CD4-positive, alpha-beta T cell treated with Interleukin-17A for 1 hour (primary cell): Measurements from ENCODE around the gene ZNF555.
"Not testable (repeated sequence)": the region's sequence is repeated elsewhere in the genome, so short reads cannot be mapped to it uniquely, and the experiment has no call there.

Experiments
- DNase-seq: peaks from one replicate; pipeline ENCODE4 v3.0.0-alpha.2; 2020

Gene ZNF555

DNA sequence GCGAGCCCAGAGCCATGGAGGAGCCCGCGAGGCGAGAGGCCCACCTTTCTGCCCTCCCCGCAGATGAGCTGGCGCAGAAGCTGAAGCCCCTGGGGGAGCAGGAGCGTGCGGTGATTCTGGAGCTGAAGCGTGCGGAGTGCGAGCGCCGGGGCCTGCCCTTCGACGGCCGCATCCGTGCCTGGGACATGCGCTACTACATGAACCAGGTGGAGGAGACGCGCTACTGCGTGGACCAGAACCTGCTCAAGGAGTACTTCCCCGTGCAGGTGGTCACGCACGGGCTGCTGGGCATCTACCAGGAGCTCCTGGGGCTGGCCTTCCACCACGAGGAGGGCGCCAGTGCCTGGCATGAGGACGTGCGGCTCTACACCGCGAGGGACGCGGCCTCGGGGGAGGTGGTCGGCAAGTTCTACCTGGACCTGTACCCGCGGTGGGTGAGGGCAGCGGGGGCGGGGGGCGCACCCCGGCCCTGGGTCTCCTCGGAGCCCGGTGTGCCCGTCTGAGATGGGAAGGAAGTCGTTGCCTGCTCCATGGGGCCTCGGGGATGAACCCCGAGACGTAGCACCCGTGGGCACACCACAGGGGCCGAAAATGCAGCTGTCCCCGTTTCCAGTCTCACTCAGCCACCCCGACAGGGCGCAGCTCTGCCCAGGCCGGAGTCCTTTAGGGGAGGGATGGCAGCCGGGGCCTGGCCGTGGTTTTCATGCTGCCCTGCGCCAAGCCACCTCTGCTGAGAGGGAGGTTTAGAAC, 33.7 kb upstream of the ZNF555 start:
- DNase-seq: no peak

GRCh38 chr19:2808129-2808941, 32.9 kb upstream of the ZNF555 start:
- DNase-seq: no peak

GRCh38 chr19:2809387-2810140, 31.7 kb upstream of the ZNF555 start:
- DNase-seq: no peak

- no peak for DNase-seq
These were observed 30.9 kb upstream of the ZNF555 start for GRCh38 chr19:2810141-2811091.

- DNase-seq: no peak
These were observed 30.0 kb upstream of the ZNF555 start for GRCh38 chr19:2811221-2811722.

- no peak for DNase-seq
These were observed 29.4 kb upstream of the ZNF555 start for GRCh38 chr19:2811735-2812413.

DNA sequence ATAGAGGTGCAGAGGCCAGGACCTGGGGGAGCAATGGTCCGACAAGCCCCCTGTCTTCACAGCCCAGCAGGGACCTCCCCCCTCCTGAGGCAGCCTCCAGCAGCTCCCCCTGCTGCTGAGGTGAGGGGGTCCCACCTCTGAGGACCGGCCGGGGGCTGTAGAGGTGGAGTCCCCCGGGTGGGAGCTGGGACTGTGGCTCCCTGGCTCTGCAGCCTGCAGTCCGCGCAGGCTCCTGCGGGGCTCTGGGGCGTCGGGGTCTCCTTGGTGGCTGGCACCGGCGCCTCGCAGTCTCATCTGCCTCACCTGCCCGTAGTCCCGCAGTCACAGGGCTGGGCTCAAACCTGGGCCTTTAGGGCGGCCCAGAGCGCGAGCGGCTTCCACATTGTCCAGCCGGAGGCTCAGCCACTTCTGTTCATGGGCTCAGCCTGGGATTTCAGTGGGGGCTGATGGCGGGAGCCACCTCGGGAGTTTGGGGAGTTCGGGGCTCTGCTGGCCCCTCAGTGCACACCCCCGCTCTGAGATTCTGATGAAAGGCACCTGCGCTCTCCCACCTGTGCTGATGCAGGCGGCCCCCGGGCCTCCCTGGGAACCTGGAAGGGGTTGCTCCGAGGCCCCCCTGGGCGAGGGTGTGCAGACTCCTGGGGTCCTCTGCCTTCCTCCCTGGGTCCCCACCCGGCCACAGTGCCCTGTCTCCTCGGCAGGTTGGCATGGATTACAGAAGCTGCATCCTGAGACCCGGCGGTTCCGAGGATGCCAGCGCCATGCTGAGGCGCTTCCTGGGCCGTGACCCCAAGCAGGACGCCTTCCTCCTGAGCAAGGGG, 28.7 kb upstream of the ZNF555 start:
- DNase-seq: no peak

- no peak for DNase-seq
These were observed 27.8 kb upstream of the ZNF555 start for GRCh38 chr19:2813235-2814160.

DNA sequence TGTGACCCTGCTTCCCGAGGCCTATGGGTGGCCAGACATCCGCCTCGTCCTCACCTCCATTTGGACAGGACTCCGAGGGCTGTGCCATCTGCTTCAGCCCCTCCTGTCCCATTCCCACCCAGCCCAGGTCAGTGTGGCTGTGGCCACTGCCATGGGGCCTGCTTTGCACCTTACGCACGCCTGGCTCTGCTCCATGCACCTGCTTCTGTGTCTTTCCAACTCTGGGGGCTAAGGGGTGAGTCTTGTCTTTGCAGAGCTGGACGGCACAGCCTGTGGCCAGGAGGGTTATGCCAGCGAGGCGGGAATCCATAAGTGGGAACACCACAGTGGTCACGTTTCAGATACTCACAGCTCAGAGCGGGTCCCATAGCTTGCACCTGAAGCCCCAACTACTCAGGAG, 26.8 kb upstream of the ZNF555 start:
- no peak for DNase-seq

GRCh38 chr19:2815191-2815614, 26.1 kb upstream of the ZNF555 start:
- no peak for DNase-seq

DNA sequence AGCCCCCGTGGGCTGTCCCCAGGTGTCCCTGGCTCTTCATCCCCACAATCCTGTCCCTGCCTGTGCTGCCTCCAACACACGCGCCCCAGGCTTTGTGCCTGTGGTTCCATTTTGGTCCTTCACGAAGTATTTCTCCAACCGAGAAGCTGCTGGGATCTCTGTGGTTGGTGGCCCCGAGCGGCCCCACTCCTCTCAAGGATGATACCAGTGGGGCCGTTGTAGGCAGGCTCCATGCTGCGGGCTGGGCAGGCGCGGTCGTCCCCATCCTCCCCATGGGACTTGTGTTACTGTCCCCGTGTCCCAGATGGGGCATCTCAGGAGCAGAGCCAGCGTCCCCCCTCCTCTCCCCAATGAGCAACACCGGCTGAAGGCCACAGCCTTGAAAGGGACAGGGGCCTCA, 25.4 kb upstream of the ZNF555 start:
- no peak for DNase-seq

DNA sequence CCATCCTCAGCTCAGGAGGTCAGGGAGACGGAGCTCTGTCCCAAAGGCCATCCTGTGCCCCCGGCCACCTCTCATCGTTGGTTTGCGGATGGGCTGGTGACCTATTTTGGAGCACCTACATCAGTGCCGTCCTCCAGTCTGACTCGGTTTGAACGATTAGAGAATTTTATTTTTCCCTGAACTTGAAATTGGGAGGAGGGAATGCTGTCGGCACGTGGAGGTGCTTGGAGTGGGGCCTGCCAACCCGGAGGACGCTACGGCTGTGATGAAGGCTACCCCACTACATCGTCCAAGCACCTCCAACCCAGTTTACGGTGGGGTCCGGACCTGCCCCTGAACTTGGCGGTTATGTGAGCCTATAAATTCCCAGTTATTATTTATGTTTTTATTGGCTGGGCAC, 24.6 kb upstream of the ZNF555 start:
- DNase-seq: no peak

DNA sequence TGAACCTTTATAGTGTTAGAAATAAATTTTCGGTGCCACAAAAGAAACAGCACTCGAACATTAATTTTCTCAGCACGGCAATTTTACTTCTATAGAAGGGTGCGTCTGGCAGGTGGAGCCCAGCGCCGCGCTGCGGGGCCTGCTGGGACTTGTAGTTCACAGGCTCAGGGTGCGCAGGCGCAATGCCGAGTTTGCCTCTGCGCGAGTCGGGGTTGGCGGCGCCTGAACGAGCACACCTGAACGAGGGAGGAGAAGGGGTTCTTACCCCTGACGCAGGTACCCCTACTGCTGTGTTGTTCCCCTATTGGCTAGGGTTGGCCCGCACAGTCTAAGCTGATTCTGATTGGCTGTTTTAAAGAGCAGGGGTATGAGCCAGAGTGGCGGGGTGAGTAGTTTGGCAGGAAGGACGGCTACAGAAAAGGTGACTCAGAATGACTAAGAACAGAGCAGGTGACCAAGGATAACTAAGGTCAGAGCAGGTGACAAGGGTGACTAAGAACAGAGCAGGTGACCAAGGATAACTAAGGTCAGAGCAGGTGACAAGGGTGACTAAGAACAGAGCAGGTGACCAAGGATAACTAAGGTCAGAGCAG, 23.9 kb upstream of the ZNF555 start:
- DNase-seq: not testable (repeated sequence)

DNA sequence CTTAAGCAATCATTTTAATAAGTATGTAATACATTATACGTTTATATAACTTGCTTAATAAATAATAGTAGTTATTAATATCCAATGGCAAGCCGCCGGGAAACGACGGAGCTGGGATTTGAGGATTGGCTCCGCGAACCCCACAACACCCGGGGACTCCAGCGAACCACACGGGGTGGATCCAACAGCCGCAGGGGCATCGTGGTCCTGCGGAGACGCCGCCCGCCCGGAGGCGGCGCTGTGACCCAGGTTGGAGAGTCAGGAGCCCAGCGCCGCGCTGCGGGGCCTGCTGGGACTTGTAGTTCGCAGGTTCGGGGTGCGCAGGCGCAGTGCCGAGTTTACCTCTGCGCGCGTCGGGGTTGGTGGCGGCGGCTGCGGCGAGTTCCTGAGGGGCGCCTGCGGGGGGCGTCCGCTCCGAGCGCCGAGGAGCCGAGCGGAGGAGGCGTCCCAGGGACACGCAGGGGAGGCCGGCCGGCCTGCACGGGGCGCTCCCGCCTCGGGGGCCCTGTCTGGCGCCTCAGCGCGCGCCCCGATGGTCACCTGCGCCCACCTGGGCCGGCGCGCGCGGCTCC, 21.6 kb upstream of the ZNF555 start, which contains the start of gene ZNF554:
Gene ZNF554 (plus strand): TSS at position 329 of the 572 bp plus-strand sequence. CDS start 204 bp downstream, at position 533.
- DNase-seq: peak; percentile 96

- DNase-seq: peak; percentile 14
These were observed 21.1 kb upstream of the ZNF555 start for GRCh38 chr19:2820112-2820702.

- no peak for DNase-seq
These were observed 18.4 kb upstream of the ZNF555 start for GRCh38 chr19:2822846-2823245.

DNA sequence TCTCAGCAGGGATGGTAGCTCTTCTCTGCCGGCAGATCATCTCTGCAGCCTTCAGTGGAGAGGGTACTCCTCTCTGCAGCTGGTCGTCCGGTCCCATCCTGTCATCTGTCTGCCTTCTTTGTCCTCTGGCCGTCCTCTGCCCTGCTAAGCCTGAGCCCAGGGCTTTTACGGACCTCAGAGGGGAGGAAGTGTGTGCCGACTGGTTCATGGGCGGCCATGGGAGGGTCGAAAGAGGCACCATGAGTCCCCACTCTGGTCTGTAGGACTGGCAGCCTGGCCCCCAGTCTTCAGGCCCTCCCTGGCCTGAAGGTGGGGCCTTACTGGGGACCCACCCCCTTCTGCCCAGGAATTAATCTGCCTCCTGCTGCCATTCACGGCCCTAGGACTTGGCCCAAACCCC, 17.6 kb upstream of the ZNF555 start:
- DNase-seq: no peak

DNA sequence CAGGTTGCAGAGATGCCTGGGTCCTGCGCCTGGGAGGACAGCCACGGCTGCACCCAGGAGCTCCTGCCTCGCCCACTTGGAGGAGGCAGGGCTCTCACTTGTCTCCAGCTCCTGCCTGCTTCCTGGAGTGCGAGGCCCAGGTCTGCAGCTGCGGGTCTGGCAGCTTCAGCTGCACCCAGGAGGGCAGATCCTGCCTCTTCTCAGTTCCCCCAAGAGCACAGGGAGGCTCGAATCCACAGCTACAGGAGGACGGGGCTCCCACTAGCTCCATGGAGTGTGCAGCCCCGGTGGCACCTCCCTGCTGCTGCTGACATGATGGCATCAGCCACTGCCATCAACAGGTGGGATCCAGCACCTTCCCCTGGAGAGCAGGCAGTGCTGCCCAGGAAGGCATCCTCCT, 17.1 kb upstream of the ZNF555 start:
- no peak for DNase-seq
